Panc1 (cell line): ENCODE results near the gene CD83. TPM values are rescaled to one million over a fixed set of nuclear protein-coding genes. Genes with fewer than 3 reads are reported as not detected.

ENCODE experiments used
- ATAC-seq: fragments of 200-7000 bp; cut with Tn5 transposase; 2 replicates; pipeline ENCODE4 v1.9.1; 2020; ENCODE audit warnings: mild to moderate bottlenecking, moderate library complexity
- BruUV-seq: library from RNA; stranded (reverse); fragments of 400-500 nt; replicated peaks from 2 replicates; lab custom pipeline; 2021; lab: Mats Ljungman, UMichigan
- CTCF ChIA-PET: fragments of 300-600 bp; sonication (Branson Sonifier 250); formaldehyde crosslinking; loops from one replicate; lab custom pipeline; 2022; ENCODE audit warnings: antibody characterized with exemption; lab: Charles Lee
- POLR2A ChIA-PET: fragments of 300-600 bp; sonication (Branson Sonifier 250); formaldehyde crosslinking; loops from one replicate; lab custom pipeline; 2022; ENCODE audit warnings: antibody characterized with exemption; lab: Charles Lee
- DNase-seq: peaks from one replicate; pipeline ENCODE4 v3.0.0-alpha.2; 2010; ENCODE audit warnings: low read depth, low spot score
- H3K27ac ChIP-seq: 2 replicates; pipeline ENCODE4 v1.5.1; 2011; ENCODE audit warnings: mild to moderate bottlenecking, low read length, inconsistent platforms
- H3K27me3 ChIP-seq: fragments of 200-500 bp; sonication (Bioruptor generic); 2 replicates; pipeline ENCODE4 v1.6.0; 2014; ENCODE audit warnings: low read length, inconsistent platforms; ENCODE audit not compliant: control insufficient read depth, insufficient read depth
- H3K36me3 ChIP-seq: fragments of 200-500 bp; sonication (Bioruptor generic); 2 replicates; pipeline ENCODE4 v1.5.1; 2014; ENCODE audit warnings: inconsistent platforms, mild to moderate bottlenecking, low read length, moderate library complexity; ENCODE audit not compliant: control insufficient read depth, insufficient read depth
- H3K4me1 ChIP-seq: 2 replicates; pipeline ENCODE4 v1.5.1; 2011; ENCODE audit warnings: inconsistent platforms, mild to moderate bottlenecking, low read length, moderate library complexity; ENCODE audit not compliant: control insufficient read depth, insufficient read depth
- H3K4me3 ChIP-seq, 2 experiments: 2 replicates each; pipeline ENCODE4 v1.5.1; 2011 to 2012; ENCODE audit warnings: low read depth in 2 of 2, low read length in 2 of 2, mild to moderate bottlenecking in 2 of 2, inconsistent platforms in 1 of 2, moderate library complexity in 1 of 2
- H3K9me3 ChIP-seq: fragments of 200-500 bp; sonication (Bioruptor generic); 2 replicates; pipeline ENCODE4 v1.5.1; 2014; ENCODE audit warnings: low read depth, mild to moderate bottlenecking, inconsistent platforms, low read length, moderate library complexity; ENCODE audit not compliant: control insufficient read depth, insufficient read depth
- POLR2AphosphoS5 ChIP-seq: IDR thresholded peaks from 2 replicates; pipeline ENCODE4 v1.6.1; 2012; ENCODE audit warnings: mild to moderate bottlenecking, low read depth, low read length, moderate library complexity
- SIN3A ChIP-seq: IDR thresholded peaks from 2 replicates; pipeline ENCODE4 v1.6.1; 2012; ENCODE audit warnings: low read depth, mild to moderate bottlenecking, low read length, moderate library complexity, borderline replicate concordance; ENCODE audit not compliant: insufficient read depth
- TCF7L2 ChIP-seq: IDR thresholded peaks from 2 replicates; pipeline ENCODE4 v1.6.1; 2011; ENCODE audit warnings: mild to moderate bottlenecking, low read depth, low read length, inconsistent platforms
- in situ Hi-C: cut with HindIII; loops from 2 replicates; pipeline ENCODE4 v1.10.0; 2016; ENCODE audit warnings: low sequenced_read_pairs, low pct_unique_long_range_greater_than_20kb
- intact Hi-C: fragments of 100-400 bp; cut with micrococcal nuclease; formaldehyde crosslinking; loops from one replicate; pipeline ENCODE4 v1.10.0; 2022; ENCODE audit not compliant: unreplicated experiment
- total RNA-seq: library from RNA; stranded (reverse); gene quantifications from one replicate; pipeline ENCODE4 v1.2.1, GENCODE V29; 2021; ENCODE audit not compliant: unreplicated experiment
- TF ChIP-seq, protein P1 (sequence below), 2 experiments: IDR thresholded peaks; 2 replicates each; pipeline ENCODE4 v1.6.1; 2011 to 2012; ENCODE audit warnings: low read depth in 2 of 2, control low read depth in 1 of 2, low read length in 1 of 2, mild to moderate bottlenecking in 1 of 2, moderate library complexity in 1 of 2; ENCODE audit not compliant: insufficient read depth in 1 of 2
- TF ChIP-seq, protein P2 (sequence below): fragments of 450-650 bp; IDR thresholded peaks from 2 replicates; pipeline ENCODE4 v1.5.1; 2017; ENCODE audit warnings: mild to moderate bottlenecking

Gene CD83
- total RNA-seq, 1 experiment from 2014 or later = 5.3 TPM

DNA sequence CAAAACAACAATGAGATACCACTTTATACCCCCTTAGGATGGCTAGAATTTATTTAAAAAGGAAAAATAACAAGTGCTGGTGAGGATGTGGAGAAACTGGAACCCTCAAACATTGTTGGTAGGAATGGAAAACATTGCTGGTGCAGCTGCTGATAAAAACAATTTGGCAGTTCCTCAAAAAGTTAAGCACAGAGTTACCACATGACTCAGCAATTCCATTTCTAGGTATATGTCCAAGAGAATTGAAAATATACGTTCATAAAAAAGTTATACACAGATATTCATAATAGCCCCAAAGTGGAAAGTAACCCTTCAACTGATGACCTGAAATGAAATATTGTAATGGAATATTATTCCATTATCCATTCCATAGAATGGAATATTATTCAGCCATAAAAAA is 55.0 kb downstream of the CD83 start:
- CTCF ChIA-PET = no interaction called here
- BruUV-seq = no TSS peak
- peaks cover 19% of the 10 kb centered on the region for H3K9me3 ChIP-seq
- H3K36me3 ChIP-seq = no peaks in the 10 kb centered on the region
- intact Hi-C loops = no loop called here
- in situ Hi-C loops = no loop called here
- peaks cover 2% of the 10 kb centered on the region; the same call in 1 of the 2 replicates for H3K27me3 ChIP-seq
- ATAC-seq (no peak), DNase-seq (no peak)
- TF ChIP-seq, protein P1, sequence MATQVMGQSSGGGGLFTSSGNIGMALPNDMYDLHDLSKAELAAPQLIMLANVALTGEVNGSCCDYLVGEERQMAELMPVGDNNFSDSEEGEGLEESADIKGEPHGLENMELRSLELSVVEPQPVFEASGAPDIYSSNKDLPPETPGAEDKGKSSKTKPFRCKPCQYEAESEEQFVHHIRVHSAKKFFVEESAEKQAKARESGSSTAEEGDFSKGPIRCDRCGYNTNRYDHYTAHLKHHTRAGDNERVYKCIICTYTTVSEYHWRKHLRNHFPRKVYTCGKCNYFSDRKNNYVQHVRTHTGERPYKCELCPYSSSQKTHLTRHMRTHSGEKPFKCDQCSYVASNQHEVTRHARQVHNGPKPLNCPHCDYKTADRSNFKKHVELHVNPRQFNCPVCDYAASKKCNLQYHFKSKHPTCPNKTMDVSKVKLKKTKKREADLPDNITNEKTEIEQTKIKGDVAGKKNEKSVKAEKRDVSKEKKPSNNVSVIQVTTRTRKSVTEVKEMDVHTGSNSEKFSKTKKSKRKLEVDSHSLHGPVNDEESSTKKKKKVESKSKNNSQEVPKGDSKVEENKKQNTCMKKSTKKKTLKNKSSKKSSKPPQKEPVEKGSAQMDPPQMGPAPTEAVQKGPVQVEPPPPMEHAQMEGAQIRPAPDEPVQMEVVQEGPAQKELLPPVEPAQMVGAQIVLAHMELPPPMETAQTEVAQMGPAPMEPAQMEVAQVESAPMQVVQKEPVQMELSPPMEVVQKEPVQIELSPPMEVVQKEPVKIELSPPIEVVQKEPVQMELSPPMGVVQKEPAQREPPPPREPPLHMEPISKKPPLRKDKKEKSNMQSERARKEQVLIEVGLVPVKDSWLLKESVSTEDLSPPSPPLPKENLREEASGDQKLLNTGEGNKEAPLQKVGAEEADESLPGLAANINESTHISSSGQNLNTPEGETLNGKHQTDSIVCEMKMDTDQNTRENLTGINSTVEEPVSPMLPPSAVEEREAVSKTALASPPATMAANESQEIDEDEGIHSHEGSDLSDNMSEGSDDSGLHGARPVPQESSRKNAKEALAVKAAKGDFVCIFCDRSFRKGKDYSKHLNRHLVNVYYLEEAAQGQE (IDR thresholded peaks at IDR 0.05; ENCODE audit: insufficient read depth in 1 of 2, low read depth in 2 of 2, low read length in 1 of 2) = no peak
- TF ChIP-seq SIN3A (no peak), TCF7L2 (no peak), POLR2AphosphoS5 (no peak)
- no peaks in the 10 kb centered on the region for H3K4me1 ChIP-seq
- H3K27ac ChIP-seq = no peak overlapping the region
- POLR2A ChIA-PET = no interaction called here
- H3K4me3 ChIP-seq = no peak overlapping the region

DNA sequence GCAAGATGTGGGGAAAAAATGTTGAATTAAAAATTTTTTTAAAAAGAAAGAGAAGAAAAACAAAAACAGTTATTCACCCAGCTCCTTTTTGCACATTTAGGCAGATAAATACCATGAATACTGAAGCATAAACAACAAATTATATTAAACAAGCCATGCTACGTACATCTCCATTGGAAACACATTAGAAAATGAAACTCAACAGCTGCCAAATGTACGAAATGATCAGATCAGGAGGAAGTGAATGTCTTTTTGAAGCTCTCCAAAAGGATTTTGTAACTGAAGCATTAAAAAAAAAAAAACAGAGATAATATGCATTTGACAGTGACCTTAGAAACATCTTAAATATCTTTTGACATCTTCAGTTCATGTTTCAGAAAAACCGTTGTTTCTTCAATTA is 56.7 kb downstream of the CD83 start:
- intact Hi-C loops = no loop called here
- no peak for DNase-seq

More for the DNA sequence above, 56.7 kb downstream of the CD83 start:
- in situ Hi-C loops = no loop called here
- H3K4me3 ChIP-seq = no peak overlapping the region
- ChIA-PET CTCF (no interaction called here), POLR2A (no interaction called here)
- TF ChIP-seq, protein P2, sequence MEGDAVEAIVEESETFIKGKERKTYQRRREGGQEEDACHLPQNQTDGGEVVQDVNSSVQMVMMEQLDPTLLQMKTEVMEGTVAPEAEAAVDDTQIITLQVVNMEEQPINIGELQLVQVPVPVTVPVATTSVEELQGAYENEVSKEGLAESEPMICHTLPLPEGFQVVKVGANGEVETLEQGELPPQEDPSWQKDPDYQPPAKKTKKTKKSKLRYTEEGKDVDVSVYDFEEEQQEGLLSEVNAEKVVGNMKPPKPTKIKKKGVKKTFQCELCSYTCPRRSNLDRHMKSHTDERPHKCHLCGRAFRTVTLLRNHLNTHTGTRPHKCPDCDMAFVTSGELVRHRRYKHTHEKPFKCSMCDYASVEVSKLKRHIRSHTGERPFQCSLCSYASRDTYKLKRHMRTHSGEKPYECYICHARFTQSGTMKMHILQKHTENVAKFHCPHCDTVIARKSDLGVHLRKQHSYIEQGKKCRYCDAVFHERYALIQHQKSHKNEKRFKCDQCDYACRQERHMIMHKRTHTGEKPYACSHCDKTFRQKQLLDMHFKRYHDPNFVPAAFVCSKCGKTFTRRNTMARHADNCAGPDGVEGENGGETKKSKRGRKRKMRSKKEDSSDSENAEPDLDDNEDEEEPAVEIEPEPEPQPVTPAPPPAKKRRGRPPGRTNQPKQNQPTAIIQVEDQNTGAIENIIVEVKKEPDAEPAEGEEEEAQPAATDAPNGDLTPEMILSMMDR = no peak
- TF ChIP-seq SIN3A (no peak), TCF7L2 (no peak), POLR2AphosphoS5 (no peak)
- TF ChIP-seq, protein P1 (IDR thresholded peaks at IDR 0.05; ENCODE audit: insufficient read depth in 1 of 2, low read depth in 2 of 2, low read length in 1 of 2) = no peak
- H3K9me3 ChIP-seq = peaks cover 16% of the 10 kb centered on the region
- no peak for ATAC-seq
- no peaks in the 10 kb centered on the region for H3K4me1 ChIP-seq
- H3K27ac ChIP-seq = no peak overlapping the region
- no peaks in the 10 kb centered on the region for H3K36me3 ChIP-seq
- peaks cover 2% of the 10 kb centered on the region; the same call in 1 of the 2 replicates for H3K27me3 ChIP-seq
- no TSS peak for BruUV-seq
